ENCODE data around the gene HSD17B4. TPM values are rescaled to one million over a fixed set of nuclear protein-coding genes. Genes with fewer than 3 reads are reported as not detected.

HSD17B4 gene
- total RNA-seq, 1 donor from 2014 or later, result 84.3 TPM

Other genes with a start within 250 kb of the HSD17B4 start
- gene TNFAIP8, start 96.5 kb upstream of the HSD17B4 start, total RNA-seq (ENCODE audit: insufficient read depth, low replicate concordance), result 80.7 TPM
- gene FAM170A, start 177.1 kb downstream of the HSD17B4 start, total RNA-seq (ENCODE audit: insufficient read depth, low replicate concordance), result not detected